ENCODE results near the gene HMBS. TPM values are rescaled to one million over a fixed set of nuclear protein-coding genes. Genes with fewer than 3 reads are reported as not detected.

HMBS gene
- total and polyA plus RNA-seq, 4 donors, result 10.5 to 224 (median 26.7) TPM

- 72% methylated on average over 5 of the region's 5 CpGs for WGBS
- no peak for TF ChIP-seq ZBTB33 (IDR thresholded peaks at IDR 0.05)
- Histone ChIP-seq H3K9ac (ENCODE audit: low read depth in 1 of 2, low read length in 2 of 2) (peak overlapping the region in 1 of 2 donors; percentile 7), H3K27ac (ENCODE audit: low read depth in 1 of 2, low read length in 2 of 2) (no peak overlapping the region), H3K9me3 (ENCODE audit: control insufficient read depth in 4 of 4, low read length in 3 of 4) (no peaks in the 10 kb centered on the region), H3K4me3 (ENCODE audit: low read depth in 1 of 3, low read length in 3 of 3) (no peak overlapping the region), H3K27me3 (ENCODE audit: control insufficient read depth in 4 of 4, insufficient read depth in 4 of 4, low read length in 3 of 4) (no peaks in the 10 kb centered on the region), H3K36me3 (ENCODE audit: control insufficient read depth in 4 of 4, insufficient read depth in 3 of 4, low read depth in 1 of 4, low read length in 3 of 4) (peaks cover 8 to 20% (median 16%) of the 10 kb centered on the region in 4 donors), H3K4me1 (ENCODE audit: control insufficient read depth in 4 of 4, insufficient read depth in 4 of 4, low read length in 3 of 4) (peaks cover 6 to 17% (median 12%) of the 10 kb centered on the region in 4 donors)
- no peak for DNase-seq (ENCODE audit: low spot score)
Measured at GRCh38 chr11:119126675-119127268, 42.1 kb downstream of the HMBS start.

DNA sequence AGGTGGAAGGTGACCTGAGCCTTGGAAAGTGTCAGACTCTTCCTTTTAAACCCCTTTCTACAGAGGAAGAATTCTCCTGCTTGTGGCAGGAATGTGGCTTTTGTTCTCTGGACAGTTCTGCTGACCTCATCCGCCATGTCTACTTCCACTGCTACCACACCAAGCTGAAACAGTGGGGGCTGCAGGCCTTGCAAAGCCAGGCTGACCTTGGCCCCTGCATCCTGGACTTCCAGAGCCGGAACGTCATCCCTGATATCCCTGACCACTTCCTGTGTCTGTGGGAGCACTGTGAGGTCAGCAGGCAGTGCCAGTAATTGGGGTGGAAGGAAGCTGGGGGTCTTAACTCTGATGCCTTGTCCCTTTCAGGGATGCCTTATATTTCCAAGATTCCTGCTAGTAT is 46.0 kb downstream of the HMBS start:
- Histone ChIP-seq H3K36me3 (ENCODE audit: control insufficient read depth in 4 of 4, insufficient read depth in 3 of 4, low read depth in 1 of 4, low read length in 3 of 4) (peaks cover 9 to 40% (median 27%) of the 10 kb centered on the region in 4 donors), H3K27me3 (ENCODE audit: control insufficient read depth in 4 of 4, insufficient read depth in 4 of 4, low read length in 3 of 4) (no peaks in the 10 kb centered on the region), H3K9me3 (ENCODE audit: control insufficient read depth in 4 of 4, low read length in 3 of 4) (no peaks in the 10 kb centered on the region), H3K9ac (ENCODE audit: low read depth in 1 of 2, low read length in 2 of 2) (no peak overlapping the region), H3K27ac (ENCODE audit: low read depth in 1 of 2, low read length in 2 of 2) (no peak overlapping the region), H3K4me3 (ENCODE audit: low read depth in 1 of 3, low read length in 3 of 3) (no peak overlapping the region), H3K4me1 (ENCODE audit: control insufficient read depth in 4 of 4, insufficient read depth in 4 of 4, low read length in 3 of 4) (peaks cover 0 to 2% (median under 1%) of the 10 kb centered on the region in 4 donors)
- 70% methylated on average over 3 of the region's 3 CpGs for WGBS
- DNase-seq (ENCODE audit: low spot score), result no peak
- TF ChIP-seq GABPA (IDR thresholded peaks at IDR 0.05 in 1 of 2, conservative IDR thresholded peaks at IDR 0.05 in 1 of 2) (peak; percentile 50 to 65), NR2F2 (IDR thresholded peaks at IDR 0.05) (peak; percentile 86), FOXA1 (IDR thresholded peaks at IDR 0.05) (no peak), YY1 (IDR thresholded peaks at IDR 0.05) (no peak), HNF4A (conservative IDR thresholded peaks at IDR 0.05) (no peak), SP1 (IDR thresholded peaks at IDR 0.05) (no peak), ZBTB33 (IDR thresholded peaks at IDR 0.05) (no peak), RAD21 (IDR thresholded peaks at IDR 0.05) (peak in 1 of 2 donors; percentile 5), JUND (IDR thresholded peaks at IDR 0.05) (no peak), HNF4G (IDR thresholded peaks at IDR 0.05) (no peak), EGR1 (IDR thresholded peaks at IDR 0.05; ENCODE audit: low read depth in 2 of 2) (no peak), RXRA (IDR thresholded peaks at IDR 0.05) (peak in 1 of 2 donors; percentile 18)
- TF ChIP-seq, protein P1, sequence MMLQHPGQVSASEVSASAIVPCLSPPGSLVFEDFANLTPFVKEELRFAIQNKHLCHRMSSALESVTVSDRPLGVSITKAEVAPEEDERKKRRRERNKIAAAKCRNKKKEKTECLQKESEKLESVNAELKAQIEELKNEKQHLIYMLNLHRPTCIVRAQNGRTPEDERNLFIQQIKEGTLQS (IDR thresholded peaks at IDR 0.05), result no peak
- TF ChIP-seq, protein P2, sequence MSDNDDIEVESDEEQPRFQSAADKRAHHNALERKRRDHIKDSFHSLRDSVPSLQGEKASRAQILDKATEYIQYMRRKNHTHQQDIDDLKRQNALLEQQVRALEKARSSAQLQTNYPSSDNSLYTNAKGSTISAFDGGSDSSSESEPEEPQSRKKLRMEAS (IDR thresholded peaks at IDR 0.05), result no peak
- TF ChIP-seq, protein P3, sequence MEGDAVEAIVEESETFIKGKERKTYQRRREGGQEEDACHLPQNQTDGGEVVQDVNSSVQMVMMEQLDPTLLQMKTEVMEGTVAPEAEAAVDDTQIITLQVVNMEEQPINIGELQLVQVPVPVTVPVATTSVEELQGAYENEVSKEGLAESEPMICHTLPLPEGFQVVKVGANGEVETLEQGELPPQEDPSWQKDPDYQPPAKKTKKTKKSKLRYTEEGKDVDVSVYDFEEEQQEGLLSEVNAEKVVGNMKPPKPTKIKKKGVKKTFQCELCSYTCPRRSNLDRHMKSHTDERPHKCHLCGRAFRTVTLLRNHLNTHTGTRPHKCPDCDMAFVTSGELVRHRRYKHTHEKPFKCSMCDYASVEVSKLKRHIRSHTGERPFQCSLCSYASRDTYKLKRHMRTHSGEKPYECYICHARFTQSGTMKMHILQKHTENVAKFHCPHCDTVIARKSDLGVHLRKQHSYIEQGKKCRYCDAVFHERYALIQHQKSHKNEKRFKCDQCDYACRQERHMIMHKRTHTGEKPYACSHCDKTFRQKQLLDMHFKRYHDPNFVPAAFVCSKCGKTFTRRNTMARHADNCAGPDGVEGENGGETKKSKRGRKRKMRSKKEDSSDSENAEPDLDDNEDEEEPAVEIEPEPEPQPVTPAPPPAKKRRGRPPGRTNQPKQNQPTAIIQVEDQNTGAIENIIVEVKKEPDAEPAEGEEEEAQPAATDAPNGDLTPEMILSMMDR (IDR thresholded peaks at IDR 0.05; ENCODE audit: low read depth, low read length, missing input control), result no peak

All from liver (tissue), 9 donors.